K562 (cell line): ENCODE results near the gene TRIM13. TPM values are rescaled to one million over a fixed set of nuclear protein-coding genes. Genes with fewer than 3 reads are reported as not detected.

Experiments
- E2F8 ChIP-seq: fragments of 450-650 bp; IDR thresholded peaks from 2 replicates; pipeline ENCODE4 v1.7.1; 2018; ENCODE audit warnings: mild to moderate bottlenecking, low read depth; ENCODE audit not compliant: partially characterized antibody
- REST ChIP-seq, 2 experiments: fragments of 450-650 bp; formaldehyde crosslinking in 1 of 2; IDR thresholded peaks; 2 replicates each; pipeline versions ENCODE4 v1.4.0 to v1.6.1; 2014 to 2020; ENCODE audit warnings: mild to moderate bottlenecking in 2 of 2, borderline replicate concordance in 1 of 2, low read depth in 1 of 2
- SNIP1 ChIP-seq: fragments of 450-650 bp; IDR thresholded peaks from 2 replicates; pipeline ENCODE4 v1.7.1; 2017; ENCODE audit warnings: low read depth, mild to moderate bottlenecking
- SRSF3 ChIP-seq: fragments of 200-400 bp; formaldehyde crosslinking; IDR thresholded peaks from 2 replicates; pipeline ENCODE4 v1.6.1; 2016; ENCODE audit warnings: mild to moderate bottlenecking, low read length, moderate library complexity; ENCODE audit not compliant: insufficient read depth
- STAT6 ChIP-seq: sonication (generic); formaldehyde crosslinking; IDR thresholded peaks from 2 replicates; pipeline ENCODE4 v1.8.1; 2023; ENCODE audit warnings: mild to moderate bottlenecking, missing genetic modification reagents
- ZBTB7A ChIP-seq: IDR thresholded peaks from 2 replicates; pipeline ENCODE4 v1.6.1; 2011; ENCODE audit warnings: low read depth, mild to moderate bottlenecking, low read length, moderate library complexity, borderline replicate concordance; ENCODE audit not compliant: control insufficient read depth
- polyA plus RNA-seq, 8 experiments: library from polyadenylated mRNA; depleted of rRNA in 4 of 8; stranded (reverse) in 5 of 8; unstranded in 3 of 8; fragments of >200 nt; fragmentation: Nextera tagmentation in 2 of 8; fragmentation: Illumina TruSeq in 1 of 8; extraction: Ambion mirVana in 2 of 8; extraction: Trizol in 1 of 8; gene quantifications; 2 replicates each; pipeline versions ENCODE4 v1.2.1 to v1.2.3, GENCODE V29; 2011 to 2014; ENCODE audit warnings: inconsistent platforms in 1 of 8, missing spikeins in 1 of 8
- total RNA-seq, 7 experiments: library from RNA; depleted of rRNA in 6 of 7; stranded (reverse); fragments of >200 nt in 6 of 7; fragmentation: Illumina TruSeq in 2 of 7; extraction: Trizol in 2 of 7; gene quantifications; 2 replicates each; pipeline versions ENCODE4 v1.2.1 to v1.2.3, GENCODE V29; 2011 to 2021; ENCODE audit warnings: low replicate concordance in 1 of 7

The TRIM13 gene
- total and polyA plus RNA-seq, 9 of the 15 experiments (the other 6 are each of a cell fraction or from before 2014, with no cell fraction given): 12.1 to 30.6 (median 17.8) TPM

GRCh38 chr13:49996161-49996915 lies 504 bp upstream of the TRIM13 start (continued):
- TF ChIP-seq REST (IDR thresholded peaks at IDR 0.05; ENCODE audit: borderline replicate concordance): no peak
- TF ChIP-seq REST (CRISPR knock-in tag; IDR thresholded peaks at IDR 0.05; ENCODE audit: low read depth): 0 out of 2 replicates have a peak, but pooled peaks have one; percentile 28
- peak; percentile 58; the same call in 1 of the 2 replicates for TF ChIP-seq ZBTB7A
- no peak for TF ChIP-seq E2F8
- no peak for TF ChIP-seq SRSF3
- no peak for TF ChIP-seq SNIP1
- TF ChIP-seq STAT6 (CRISPR knock-in tag): no peak
